ENCODE measurements around the gene SCYGR2. TPM values are rescaled to one million over a fixed set of nuclear protein-coding genes. Genes with fewer than 3 reads are reported as not detected.

The SCYGR2 gene
- total RNA-seq, 1 donor from 2014 or later, result not detected

- Mint-ChIP-seq H3K27me3 (ENCODE audit: low read depth) (peaks cover 10% of the 10 kb centered on the region), H3K27ac (ENCODE audit: unreplicated experiment) (no peak overlapping the region), H3K9me3 (ENCODE audit: low read depth) (no peaks in the 10 kb centered on the region), H3K4me1 (ENCODE audit: low read depth) (peaks cover 3% of the 10 kb centered on the region), H3K36me3 (ENCODE audit: low read depth) (no peaks in the 10 kb centered on the region), H3K4me3 (ENCODE audit: unreplicated experiment) (no peak overlapping the region)
- TF ChIP-seq CTCF (IDR thresholded peaks at IDR 0.05), result no peak
- DNase-seq (ENCODE audit: low spot score), result no peak
These were observed 16.5 kb downstream of the SCYGR2 start for GRCh38 chr2:227615181-227615580.

DNA sequence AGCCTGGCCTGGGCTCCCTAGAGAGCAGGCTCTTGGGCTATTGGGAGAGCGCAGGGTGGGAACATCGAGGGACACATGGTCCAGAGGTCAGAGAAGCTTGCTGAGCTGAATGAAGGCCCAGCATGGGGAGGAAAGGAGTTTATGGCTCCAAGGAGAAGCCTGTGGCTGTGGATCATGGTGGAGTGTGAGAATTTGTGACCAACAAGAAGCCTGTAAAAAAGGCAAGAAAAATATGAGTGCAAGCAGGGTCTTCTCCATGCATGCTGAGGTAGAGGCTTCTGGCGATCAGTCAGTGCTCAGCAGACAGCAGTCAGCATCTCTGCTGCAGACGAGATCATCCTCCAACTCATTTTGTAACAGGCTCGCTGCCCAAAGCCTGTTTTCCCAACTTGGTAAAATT lies 17.2 kb downstream of the SCYGR2 start:
- no peak overlapping the region for H3K27ac Mint-ChIP-seq (ENCODE audit: unreplicated experiment)

GRCh38 chr2:227616631-227617030 lies 17.9 kb downstream of the SCYGR2 start:
- no peak for DNase-seq (ENCODE audit: low spot score)
- TF ChIP-seq CTCF (IDR thresholded peaks at IDR 0.05), result no peak
- no peak overlapping the region for H3K27ac Mint-ChIP-seq (ENCODE audit: unreplicated experiment)
- no peak overlapping the region for H3K4me3 Mint-ChIP-seq (ENCODE audit: unreplicated experiment)
- no peaks in the 10 kb centered on the region for H3K36me3 Mint-ChIP-seq (ENCODE audit: low read depth)
- peaks cover 3% of the 10 kb centered on the region for H3K4me1 Mint-ChIP-seq (ENCODE audit: low read depth)
- peaks cover 10% of the 10 kb centered on the region for H3K27me3 Mint-ChIP-seq (ENCODE audit: low read depth)
- H3K9me3 Mint-ChIP-seq (ENCODE audit: low read depth), result no peaks in the 10 kb centered on the region

More for the DNA sequence above, 17.2 kb downstream of the SCYGR2 start:
- no peak for DNase-seq (ENCODE audit: low spot score)
- Mint-ChIP-seq H3K9me3 (ENCODE audit: low read depth) (no peaks in the 10 kb centered on the region), H3K27me3 (ENCODE audit: low read depth) (peaks cover 10% of the 10 kb centered on the region), H3K36me3 (ENCODE audit: low read depth) (no peaks in the 10 kb centered on the region), H3K4me3 (ENCODE audit: unreplicated experiment) (no peak overlapping the region), H3K4me1 (ENCODE audit: low read depth) (peaks cover 3% of the 10 kb centered on the region)
- TF ChIP-seq CTCF (IDR thresholded peaks at IDR 0.05), result no peak

GRCh38 chr2:227617316-227618230 lies 18.9 kb downstream of the SCYGR2 start, which contains the start of gene SCYGR4:
SCYGR4 (plus strand) TSS chr2:227617498; CDS start chr2:227617498, 0 bp downstream.
- peaks cover 10% of the 10 kb centered on the region for H3K27me3 Mint-ChIP-seq (ENCODE audit: low read depth)
- no peak for DNase-seq (ENCODE audit: low spot score)
- no peak for TF ChIP-seq CTCF (IDR thresholded peaks at IDR 0.05)
- no peak within 1 kb of the TSS for H3K4me3 Mint-ChIP-seq (ENCODE audit: unreplicated experiment)
- no peaks in the 10 kb centered on the region for H3K36me3 Mint-ChIP-seq (ENCODE audit: low read depth)
- no peaks in the 10 kb centered on the region for H3K9me3 Mint-ChIP-seq (ENCODE audit: low read depth)
- peaks cover 3% of the 10 kb centered on the region for H3K4me1 Mint-ChIP-seq (ENCODE audit: low read depth)
- H3K27ac Mint-ChIP-seq (ENCODE audit: unreplicated experiment), result no peak within 1 kb of the TSS

DNA sequence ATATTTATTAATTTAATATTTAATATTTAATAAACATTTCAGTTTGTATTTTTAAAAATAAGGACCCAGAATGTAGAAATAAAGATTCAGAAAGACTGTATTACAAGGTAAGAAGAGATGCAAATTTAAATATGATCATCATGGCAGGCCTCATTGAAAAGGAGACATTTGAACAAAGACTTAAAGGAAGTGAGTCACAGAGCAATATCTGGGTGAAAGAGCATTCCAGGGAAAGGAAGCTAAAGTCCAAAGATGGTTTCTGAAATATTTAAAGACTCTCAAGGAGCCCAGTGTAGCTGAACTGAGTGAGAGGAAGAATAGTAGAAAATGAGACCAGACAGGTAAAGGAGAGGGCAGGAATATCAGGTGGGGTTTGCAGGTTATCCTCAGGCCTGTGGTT lies 24.5 kb downstream of the SCYGR2 start:
- no peak for DNase-seq (ENCODE audit: low spot score)
- Mint-ChIP-seq H3K27me3 (ENCODE audit: low read depth) (no peaks in the 10 kb centered on the region), H3K4me1 (ENCODE audit: low read depth) (peaks cover 9% of the 10 kb centered on the region), H3K4me3 (ENCODE audit: unreplicated experiment) (no peak overlapping the region), H3K9me3 (ENCODE audit: low read depth) (no peaks in the 10 kb centered on the region), H3K36me3 (ENCODE audit: low read depth) (no peaks in the 10 kb centered on the region), H3K27ac (ENCODE audit: unreplicated experiment) (peak overlapping the region; percentile 77)
- TF ChIP-seq CTCF (IDR thresholded peaks at IDR 0.05), result no peak

Data from chondrocyte (in vitro differentiated cells).